H1 (cell line): ENCODE results near the gene TUBB4B. TPM values are rescaled to one million over a fixed set of nuclear protein-coding genes. Genes with fewer than 3 reads are reported as not detected.

Experiments
- CTCF ChIA-PET: fragments of 300-600 bp; sonication (Branson Sonifier 250); formaldehyde crosslinking; loops from one replicate; lab custom pipeline; 2021; ENCODE audit not compliant: partially characterized antibody; lab: Charles Lee
- POLR2A ChIA-PET: fragments of 300-600 bp; sonication (Branson Sonifier 250); formaldehyde crosslinking; loops from one replicate; lab custom pipeline; 2021; ENCODE audit warnings: inconsistent platforms; ENCODE audit not compliant: partially characterized antibody; lab: Charles Lee
- DNase-seq, 2 experiments: peaks; one replicate each; pipeline versions ENCODE4 v3.0.0 to v3.0.0-alpha.2; 2010 to 2022; ENCODE audit warnings: low spot score in 2 of 2, low read depth in 1 of 2, mixed read lengths in 1 of 2
- FAIRE-seq: peaks from 2 replicates; lab custom pipeline; 2011; peaks lifted over from hg19 to GRCh38; lab: Jason Lieb, UNC
- H2AFZ ChIP-seq: 2 replicates; pipeline ENCODE4 v1.8.1; 2012; ENCODE audit warnings: low read length, inconsistent platforms
- H2AK5ac ChIP-seq: 2 replicates; pipeline ENCODE4 v1.6.1; 2013; ENCODE audit warnings: low read depth, low read length
- H2BK120ac ChIP-seq: replicated peaks from 2 replicates; pipeline ENCODE3; 2013; ENCODE audit warnings: low read depth, low read length, inconsistent platforms
- H2BK12ac ChIP-seq: 2 replicates; pipeline ENCODE4 v1.6.1; 2013; ENCODE audit warnings: low read depth, low read length
- H2BK15ac ChIP-seq: 2 replicates; pipeline ENCODE4 v1.6.1; 2013; ENCODE audit warnings: low read length
- H2BK20ac ChIP-seq: 2 replicates; pipeline ENCODE4 v1.6.1; 2013; ENCODE audit warnings: low read length
- H2BK5ac ChIP-seq: 2 replicates; pipeline ENCODE4 v1.6.1; 2013; ENCODE audit warnings: low read depth, low read length
- H3K14ac ChIP-seq: 2 replicates; pipeline ENCODE4 v1.6.1; 2013; ENCODE audit warnings: inconsistent platforms; ENCODE audit not compliant: insufficient read length
- H3K18ac ChIP-seq: 2 replicates; pipeline ENCODE4 v1.6.1; 2013; ENCODE audit warnings: low read length; ENCODE audit errors: extremely low read depth
- H3K23ac ChIP-seq: 2 replicates; pipeline ENCODE4 v1.6.1; 2013; ENCODE audit warnings: inconsistent platforms; ENCODE audit not compliant: insufficient read length
- H3K23me2 ChIP-seq: 2 replicates; pipeline ENCODE4 v1.6.1; 2013; ENCODE audit warnings: low read depth, low read length
- H3K27ac ChIP-seq: 2 replicates; pipeline ENCODE4 v1.6.1; 2011; ENCODE audit warnings: low read depth, low read length, inconsistent platforms
- H3K27me3 ChIP-seq, 4 experiments: replicated peaks in 1 of 4; 1 replicate in 1 of 4; 2 replicates in 3 of 4; pipeline versions ENCODE4 v1.6.1 to v1.8.1; 2011 to 2013; ENCODE audit warnings: low read length in 3 of 4, mild to moderate bottlenecking in 3 of 4, inconsistent platforms in 2 of 4, mixed read lengths in 2 of 4, moderate library complexity in 1 of 4; ENCODE audit not compliant: control insufficient read depth in 3 of 4, insufficient read depth in 3 of 4; ENCODE audit errors: extremely low read depth in 1 of 4
- H3K36me3 ChIP-seq, 4 experiments: 2 replicates each; pipeline versions ENCODE4 v1.6.1 to v1.8.1; 2011 to 2013; ENCODE audit warnings: mild to moderate bottlenecking in 4 of 4, low read length in 3 of 4, moderate library complexity in 2 of 4, control low read depth in 1 of 4, inconsistent platforms in 1 of 4; ENCODE audit not compliant: insufficient read depth in 4 of 4, control insufficient read depth in 2 of 4
- H3K4ac ChIP-seq: replicated peaks from 2 replicates; pipeline ENCODE3; 2013; ENCODE audit warnings: low read length, low read depth, mixed read lengths, inconsistent platforms; ENCODE audit not compliant: insufficient read length
- H3K4me1 ChIP-seq, 4 experiments: replicated peaks in 1 of 4; 1 replicate in 1 of 4; 2 replicates in 3 of 4; pipeline versions ENCODE4 v1.6.1 to v1.8.1; 2011 to 2013; ENCODE audit warnings: low read length in 3 of 4, inconsistent platforms in 2 of 4, mixed read lengths in 1 of 4; ENCODE audit not compliant: insufficient read depth in 4 of 4, control insufficient read depth in 3 of 4
- H3K4me2 ChIP-seq, 2 experiments: 2 replicates each; pipeline versions ENCODE4 v1.6.1 to v1.8.1; 2011 to 2013; ENCODE audit warnings: low read depth in 2 of 2, low read length in 2 of 2, control low read depth in 1 of 2, inconsistent platforms in 1 of 2, mild to moderate bottlenecking in 1 of 2; ENCODE audit not compliant: insufficient read depth in 1 of 2
- H3K4me3 ChIP-seq, 4 experiments: fragments of 200-600, 300-600 bp in 1 of 4; sonication (generic), shearing (Covaris generic), sonication (Bioruptor Twin) in 1 of 4; 2 replicates each; pipeline versions ENCODE4 v1.5.1 to v1.8.1; 2011 to 2016; ENCODE audit warnings: low read length in 4 of 4, low read depth in 3 of 4, control low read depth in 2 of 4, inconsistent platforms in 2 of 4, mild to moderate bottlenecking in 2 of 4, mixed read lengths in 1 of 4, moderate library complexity in 1 of 4; ENCODE audit not compliant: insufficient read depth in 2 of 4; ENCODE audit errors: extremely low read depth in 1 of 4
- H3K56ac ChIP-seq: replicated peaks from 2 replicates; pipeline ENCODE3; 2013; ENCODE audit warnings: low read depth, mild to moderate bottlenecking, mixed read lengths, low read length, inconsistent platforms; ENCODE audit not compliant: insufficient read length
- H3K79me1 ChIP-seq: 2 replicates; pipeline ENCODE4 v1.6.1; 2013; ENCODE audit warnings: low read depth, low read length, control low read depth
- H3K79me2 ChIP-seq, 2 experiments: 2 replicates each; pipeline versions ENCODE4 v1.6.1 to v1.8.1; 2012 to 2013; ENCODE audit warnings: low read length in 2 of 2, mild to moderate bottlenecking in 2 of 2, inconsistent platforms in 1 of 2; ENCODE audit not compliant: insufficient read depth in 2 of 2, control insufficient read depth in 1 of 2
- H3K9ac ChIP-seq, 4 experiments: replicated peaks in 1 of 4; 1 replicate in 1 of 4; 2 replicates in 3 of 4; pipeline versions ENCODE4 v1.6.1 to v1.8.1; 2011 to 2013; ENCODE audit warnings: low read depth in 3 of 4, low read length in 3 of 4, control low read depth in 2 of 4, mild to moderate bottlenecking in 2 of 4, moderate library complexity in 2 of 4, inconsistent platforms in 1 of 4; ENCODE audit errors: extremely low read depth in 1 of 4
- H3K9me3 ChIP-seq, 2 experiments: 2 replicates each; pipeline versions ENCODE4 v1.6.1 to v1.8.1; 2012 to 2013; ENCODE audit warnings: mild to moderate bottlenecking in 2 of 2, moderate library complexity in 2 of 2, control low read depth in 1 of 2, inconsistent platforms in 1 of 2, low read depth in 1 of 2, low read length in 1 of 2, mixed read lengths in 1 of 2; ENCODE audit not compliant: insufficient read depth in 2 of 2
- H4K20me1 ChIP-seq, 2 experiments: replicated peaks in 1 of 2; 2 replicates each; pipeline versions ENCODE3 to v1.8.1; 2011 to 2013; ENCODE audit warnings: inconsistent platforms in 2 of 2, low read length in 2 of 2, mild to moderate bottlenecking in 1 of 2; ENCODE audit not compliant: insufficient read depth in 2 of 2, control insufficient read depth in 1 of 2
- H4K5ac ChIP-seq: 2 replicates; pipeline ENCODE4 v1.6.1; 2013; ENCODE audit warnings: low read length, low read depth, mixed read lengths, inconsistent platforms; ENCODE audit not compliant: insufficient read length
- H4K8ac ChIP-seq: 2 replicates; pipeline ENCODE4 v1.8.0; 2013; ENCODE audit warnings: mild to moderate bottlenecking, moderate library complexity, low read length, inconsistent platforms; ENCODE audit not compliant: insufficient read depth; ENCODE audit errors: extremely low read depth
- H4K91ac ChIP-seq: replicated peaks from 2 replicates; pipeline ENCODE3; 2013; ENCODE audit warnings: low read length, mixed read lengths, inconsistent platforms; ENCODE audit not compliant: insufficient read length
- BCL11A ChIP-seq, 2 experiments: IDR thresholded peaks; one replicate each; pipeline ENCODE4 v1.6.1; 2011; ENCODE audit warnings: low read depth in 2 of 2, low read length in 2 of 2, mild to moderate bottlenecking in 2 of 2
- CEBPB ChIP-seq: IDR thresholded peaks from 2 replicates; pipeline ENCODE4 v1.6.1; 2012; ENCODE audit warnings: low read depth, low read length
- CTBP2 ChIP-seq: IDR thresholded peaks from 2 replicates; pipeline ENCODE4 v1.7.0; 2011; ENCODE audit warnings: borderline replicate concordance, mild to moderate bottlenecking, moderate library complexity, mixed read lengths, low read length; ENCODE audit not compliant: insufficient read depth, insufficient read length
- EGR1 ChIP-seq: IDR thresholded peaks from 2 replicates; pipeline ENCODE4 v1.6.1; 2011; ENCODE audit warnings: low read depth, low read length, borderline replicate concordance
- KDM1A ChIP-seq: fragments of 200-600, 300-600 bp; sonication (generic); IDR thresholded peaks from 2 replicates; pipeline ENCODE4 v1.7.1; 2016; ENCODE audit warnings: mild to moderate bottlenecking, low read length, borderline replicate concordance
- YY1 ChIP-seq: IDR thresholded peaks from 2 replicates; pipeline ENCODE4 v1.6.1; 2011; ENCODE audit warnings: low read depth, mild to moderate bottlenecking, low read length
- WGBS, 2 experiments: shearing (Covaris generic) in 1 of 2; methylation state at CpG; one replicate each; pipeline versions ENCODE4 v1.1.6 to v1.1.7; 2013 to 2015; ENCODE audit warnings: low lambda C conversion rate in 2 of 2, mixed read lengths in 2 of 2, inconsistent platforms in 1 of 2, low coverage in 1 of 2, missing lambda C conversion rate in 1 of 2; ENCODE audit not compliant: insufficient replicate concordance in 2 of 2, insufficient coverage in 1 of 2, insufficient read length in 1 of 2; ENCODE audit errors: extremely low coverage in 1 of 2, missing lambda C conversion rate in 1 of 2; 5-methylcytosine and 5-hydroxymethylcytosine counted together
- polyA plus RNA-seq, 7 experiments: library from polyadenylated mRNA; depleted of rRNA in 3 of 7; stranded (reverse) in 5 of 7; unstranded in 2 of 7; fragments of >200 nt in 5 of 7; fragments of 200-250 nt in 2 of 7; gene quantifications; 1 replicate in 5 of 7; 2 replicates in 1 of 7; 4 replicates in 1 of 7; pipeline versions ENCODE4 v1.2.1 to v1.2.3, GENCODE V29; 2011 to 2013; ENCODE audit warnings: missing spikeins in 2 of 7, mixed read lengths in 2 of 7
- total RNA-seq: library from RNA; stranded (reverse); fragmentation: NEBNext Ultra II Directional; extraction: Animal tissue kit (Norgen Biotek cat#: 25700); gene quantifications from 2 replicates; pipeline ENCODE4 v1.2.1, GENCODE V29; 2021

TUBB4B gene
- total and polyA plus RNA-seq, 2 of the 8 experiments (the other 6 are each of a cell fraction or from before 2014, with no cell fraction given) = 280 to 307 TPM

DNA sequence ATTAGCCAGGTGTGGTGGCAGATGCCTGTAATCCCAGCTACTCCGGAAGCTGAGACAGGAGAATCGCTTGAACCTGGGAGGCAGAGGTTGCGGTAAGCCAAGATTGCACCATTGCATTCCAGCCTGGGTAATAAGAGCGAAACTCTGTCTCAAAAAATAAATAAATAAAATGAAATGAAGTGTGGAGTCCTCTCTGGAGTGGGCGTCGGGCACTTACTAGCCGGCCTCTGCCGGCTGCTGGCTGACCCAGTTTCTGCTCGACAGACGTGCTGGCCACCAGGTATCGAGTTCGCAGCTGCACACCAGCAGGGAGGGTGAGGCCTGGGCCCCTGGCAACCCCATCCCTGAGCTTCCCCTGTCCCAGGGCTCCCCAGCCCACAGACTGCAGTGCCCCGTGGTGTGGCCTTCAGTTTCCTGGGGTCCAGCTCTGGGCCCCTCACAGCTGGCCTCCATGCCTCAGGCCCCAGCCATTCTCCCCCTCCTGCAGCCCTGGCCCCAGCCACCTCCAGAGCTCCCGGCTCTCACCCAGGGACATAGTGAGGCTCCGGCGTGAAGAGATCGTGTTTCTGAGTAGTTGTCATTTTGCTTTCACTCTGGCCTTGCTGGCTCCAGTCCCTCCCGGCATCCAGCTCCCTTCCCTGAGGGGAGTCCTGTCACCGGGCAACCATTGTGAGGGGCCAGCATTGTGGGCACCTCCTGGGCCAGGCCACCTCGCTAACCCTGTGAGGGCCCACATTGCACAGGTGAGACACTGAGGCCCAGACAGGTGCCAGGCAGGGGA, 6.2 kb downstream of the TUBB4B start:
- peaks cover 0 to 5% of the 10 kb centered on the region in 2 experiments; a peak in 2 of 4 replicates for H3K79me2 ChIP-seq
- peaks cover 4 to 14% (median 12%) of the 10 kb centered on the region in 4 experiments; a peak in 7 of 8 replicates for H3K36me3 ChIP-seq
- H3K9me3 ChIP-seq = no peaks in the 10 kb centered on the region
- no peak overlapping the region for H3K4ac ChIP-seq
- H3K18ac ChIP-seq = no peak overlapping the region
- H3K56ac ChIP-seq = no peak overlapping the region
- no peak overlapping the region for H2BK12ac ChIP-seq
- H4K91ac ChIP-seq = no peak overlapping the region
- no peak overlapping the region for H4K5ac ChIP-seq
- FAIRE-seq (no peak), DNase-seq (no peak)
- no peak overlapping the region for H2BK15ac ChIP-seq
- H2BK20ac ChIP-seq = no peak overlapping the region
- no peak overlapping the region for H2BK5ac ChIP-seq
- no peak overlapping the region for H3K27ac ChIP-seq
- H2AK5ac ChIP-seq = no peak overlapping the region
- H4K8ac ChIP-seq = no peak overlapping the region
- no peak overlapping the region for H3K14ac ChIP-seq
- H3K27me3 ChIP-seq = no peaks in the 10 kb centered on the region; a peak in 2 of 7 replicates
- H3K9ac ChIP-seq = no peak overlapping the region
- H3K23me2 ChIP-seq = no peaks in the 10 kb centered on the region
- peaks cover 0 to 20% (median 16%) of the 10 kb centered on the region in 4 experiments; a peak in 5 of 7 replicates for H3K4me1 ChIP-seq
- no peaks in the 10 kb centered on the region; the same call in none of the 2 replicates for H3K79me1 ChIP-seq
- no peak overlapping the region for H3K23ac ChIP-seq
- H4K20me1 ChIP-seq = peaks cover 12 to 13% of the 10 kb centered on the region in 2 experiments
- H3K4me2 ChIP-seq = no peak overlapping the region
- 88% methylated on average over 20 of the region's 20 CpGs; no CpG with 5 or more reads in 1 of the 2 experiments for WGBS, 2 experiments
- no peak for TF ChIP-seq BCL11A (IDR thresholded peaks at IDR 0.05; ENCODE audit: low read depth in 2 of 2, low read length in 2 of 2)
- TF ChIP-seq YY1 = no peak
- TF ChIP-seq CTBP2 = no peak
- no peak for TF ChIP-seq CEBPB
- TF ChIP-seq KDM1A = no peak
- no peak for TF ChIP-seq EGR1
- H3K4me3 ChIP-seq = no peak overlapping the region
- ChIA-PET POLR2A (interaction anchor here (1.1 to 69.9 kb wide), 3 partner anchors 10 to 34 kb away, joined by 4 to 1462 read pairs (median 1462); partner anchors contain the start of genes CYSRT1, NDOR1, NELFB and RNF208), CTCF (interaction anchor here (0.8 to 3.3 kb wide), 8 partner anchors 9 to 59 kb away, joined by 3 to 26 read pairs (median 4); partner anchors contain the start of gene RNF224)
- H2AFZ ChIP-seq = no peak overlapping the region
- no peak overlapping the region for H2BK120ac ChIP-seq
